Stimulated activated CD4-positive, alpha-beta T cell treated with anti-CD3 and anti-CD28 coated beads, Interleukin-4, amount 100 ng/mL, for 24 hours (primary cell): ENCODE measurements around the gene GATB.

Experiments
- DNase-seq: peaks from one replicate; pipeline ENCODE4 v3.0.0-alpha.2; 2020

The GATB gene

DNA sequence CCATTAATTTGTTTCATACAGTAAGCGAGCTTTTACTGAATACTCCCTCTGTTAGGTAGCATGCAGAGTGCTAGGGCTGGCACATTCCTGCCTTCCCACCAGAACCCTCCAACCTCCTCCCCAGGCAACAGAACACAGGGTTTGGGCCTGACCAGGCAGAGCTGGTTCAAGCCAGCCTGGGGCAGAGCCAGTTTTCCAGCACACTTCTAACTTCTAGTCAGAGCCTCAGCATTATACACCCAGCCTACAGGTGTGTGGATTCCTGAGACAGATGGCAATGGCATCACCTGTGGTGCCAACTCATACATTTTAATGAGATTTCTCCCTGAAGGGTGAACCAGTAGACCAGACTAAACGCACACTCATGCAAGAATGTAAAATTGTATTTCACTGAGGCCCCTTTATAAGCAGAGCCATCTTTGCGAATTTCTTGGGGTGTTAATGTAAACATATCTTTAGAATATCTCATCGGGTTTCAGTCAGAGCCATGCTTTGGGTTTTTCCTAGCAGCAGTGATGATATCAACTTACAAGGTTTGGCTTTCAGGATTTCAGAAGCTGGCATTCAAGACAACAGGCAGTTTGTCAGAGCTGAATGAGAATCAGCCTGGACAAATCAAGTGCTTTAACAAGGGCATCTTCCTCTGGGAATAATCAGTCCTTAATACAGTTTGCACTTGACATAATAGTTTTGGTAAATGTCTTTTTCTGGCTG lies 92.0 kb downstream of the GATB start:
- no peak for DNase-seq

DNA sequence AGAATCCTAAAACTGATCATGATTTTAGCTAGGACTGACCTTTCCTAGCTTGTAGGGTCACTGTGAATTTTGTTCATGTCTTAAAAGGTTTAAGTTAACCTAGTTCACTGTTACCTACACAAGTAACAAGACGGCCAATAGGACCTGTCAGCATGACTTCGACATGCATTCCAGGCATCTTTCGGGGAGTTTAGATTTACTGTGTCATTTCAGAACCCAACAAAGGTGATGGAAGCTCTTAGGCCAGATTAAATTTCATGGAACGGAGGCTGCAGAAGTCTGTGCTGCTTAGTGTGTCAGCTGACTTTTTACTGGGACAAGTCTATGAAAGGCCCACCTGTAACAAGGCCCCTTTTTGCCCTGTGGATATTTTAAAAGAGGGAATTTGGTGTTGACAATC lies 93.1 kb downstream of the GATB start:
- no peak for DNase-seq

DNA sequence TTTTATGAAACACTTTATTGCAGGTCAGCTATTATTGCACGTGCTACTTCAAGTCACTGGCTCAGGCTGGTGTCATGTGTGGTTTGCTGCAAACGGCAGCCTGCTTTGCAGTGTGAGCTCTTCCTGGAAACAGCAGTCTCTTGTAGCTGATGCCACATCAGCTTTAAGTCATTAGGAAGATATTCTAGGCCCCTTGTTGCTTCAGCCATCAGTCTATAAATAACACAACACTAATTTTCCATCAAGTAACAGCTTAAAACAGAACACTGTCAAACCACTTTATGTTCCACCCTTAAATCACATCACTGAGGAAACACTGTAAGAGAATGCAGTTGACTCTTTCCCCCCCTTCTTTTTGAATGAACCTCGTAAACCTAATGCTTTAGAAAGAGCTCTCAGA lies 93.8 kb downstream of the GATB start:
- no peak for DNase-seq

DNA sequence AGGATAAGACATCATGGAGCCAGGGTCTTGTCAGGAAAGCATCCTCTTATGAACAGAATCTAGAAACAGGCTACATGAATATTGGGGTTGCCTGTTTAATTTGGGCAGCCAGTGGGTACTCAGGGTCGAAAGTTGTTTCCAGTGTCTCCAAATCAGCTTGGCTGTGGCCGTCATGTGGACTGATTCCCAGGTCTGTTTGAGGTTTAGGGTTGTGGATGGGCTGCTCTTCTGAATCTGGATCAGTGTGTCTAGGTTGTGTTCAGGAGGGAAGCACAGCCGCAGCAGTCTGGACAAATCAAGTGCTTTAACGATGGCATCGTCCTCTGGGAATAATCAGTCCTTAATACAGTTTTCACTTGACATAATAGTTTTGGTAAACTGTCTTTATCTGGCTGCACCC lies 94.3 kb downstream of the GATB start:
- DNase-seq = no peak

DNA sequence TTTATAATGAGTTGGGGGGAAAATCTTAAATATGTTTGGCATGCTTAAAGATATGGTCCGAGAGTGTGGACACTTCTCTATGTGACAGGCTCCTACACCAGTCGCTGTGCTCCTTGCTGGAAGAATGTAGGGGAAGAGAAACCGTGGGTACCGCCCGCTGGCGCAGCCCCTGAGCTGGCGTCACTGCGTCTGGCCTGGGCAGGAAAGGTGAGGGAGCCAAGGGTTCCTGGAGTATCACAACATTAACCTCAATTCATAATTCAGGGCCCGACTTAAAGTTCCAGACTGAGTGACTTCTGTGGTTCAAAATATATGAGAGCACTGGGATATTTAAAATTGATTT lies 95.1 kb downstream of the GATB start:
- no peak for DNase-seq

DNA sequence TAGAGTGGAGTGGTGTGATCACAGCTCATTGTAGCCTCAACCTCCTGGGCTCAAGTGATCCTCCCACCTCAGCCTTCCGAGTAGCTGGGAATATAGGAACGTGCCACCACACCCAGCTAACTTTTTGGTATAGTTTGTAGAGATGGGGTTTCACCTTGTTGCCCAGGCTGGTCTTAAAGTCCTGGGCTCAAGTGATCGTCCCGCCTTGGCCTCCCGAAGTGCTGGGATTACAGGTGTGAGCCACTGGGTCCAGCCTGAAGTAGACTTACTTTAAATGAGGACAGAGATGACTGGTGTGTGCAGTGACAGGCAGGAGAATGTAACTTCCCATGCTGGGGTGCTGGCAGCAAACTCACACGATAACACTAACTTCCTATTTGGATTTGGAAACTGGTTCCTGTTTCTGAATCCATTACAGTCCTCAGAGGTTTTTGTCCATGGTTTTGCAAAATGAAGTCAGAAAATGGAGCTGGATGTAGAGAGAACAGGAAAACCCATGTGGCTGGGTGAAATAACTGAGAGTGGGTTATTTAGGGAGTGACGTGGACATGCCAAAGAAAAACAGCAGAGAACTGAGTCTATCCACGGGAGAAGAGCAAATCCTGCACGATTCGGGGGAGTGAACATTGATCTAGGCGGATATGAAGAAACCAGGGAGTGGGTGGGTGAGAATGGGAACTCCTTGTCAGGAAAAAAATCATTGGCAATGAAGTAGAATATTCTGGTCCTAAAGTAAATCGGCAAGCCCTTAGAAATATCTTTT lies 95.6 kb downstream of the GATB start:
- no peak for DNase-seq

DNA sequence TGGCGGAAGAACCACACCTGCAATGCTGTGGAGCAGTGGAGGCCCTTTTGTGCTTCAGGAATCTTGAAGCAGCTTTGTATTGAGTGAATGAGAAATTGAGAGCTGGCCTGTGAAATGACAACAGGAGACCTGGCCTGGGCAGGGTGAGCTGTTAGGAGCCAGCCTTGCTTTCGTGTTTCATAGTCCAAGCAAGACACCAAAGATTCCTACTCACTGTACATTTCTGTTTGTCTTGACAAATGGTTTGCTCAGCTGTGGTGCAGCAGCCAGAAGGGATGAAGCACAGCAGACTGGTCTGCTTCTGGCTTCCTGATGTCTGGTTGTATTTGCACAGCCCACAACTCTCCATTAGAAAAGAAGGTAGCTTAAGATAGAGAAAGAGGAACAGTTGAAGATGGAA lies 96.5 kb downstream of the GATB start:
- DNase-seq = no peak

DNA sequence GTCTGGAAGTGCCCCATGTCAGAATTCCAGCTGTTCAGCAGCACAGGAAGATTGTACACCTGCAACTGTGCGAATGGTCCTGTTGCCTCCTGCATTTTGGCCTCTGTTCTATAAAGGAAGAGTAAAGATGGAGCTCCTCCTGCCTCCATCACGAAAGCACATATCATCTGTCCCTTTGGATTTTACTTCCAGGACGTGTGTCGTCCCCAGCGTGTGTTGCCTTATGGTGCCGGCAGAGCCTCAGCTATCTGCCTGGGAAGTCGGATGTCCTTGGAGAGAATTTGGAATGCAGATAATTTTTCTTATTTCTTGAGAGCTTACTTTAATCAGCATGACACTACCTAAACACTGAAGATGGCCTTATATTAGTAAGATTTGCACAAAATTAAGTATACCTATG lies 97.7 kb downstream of the GATB start:
- no peak for DNase-seq

DNA sequence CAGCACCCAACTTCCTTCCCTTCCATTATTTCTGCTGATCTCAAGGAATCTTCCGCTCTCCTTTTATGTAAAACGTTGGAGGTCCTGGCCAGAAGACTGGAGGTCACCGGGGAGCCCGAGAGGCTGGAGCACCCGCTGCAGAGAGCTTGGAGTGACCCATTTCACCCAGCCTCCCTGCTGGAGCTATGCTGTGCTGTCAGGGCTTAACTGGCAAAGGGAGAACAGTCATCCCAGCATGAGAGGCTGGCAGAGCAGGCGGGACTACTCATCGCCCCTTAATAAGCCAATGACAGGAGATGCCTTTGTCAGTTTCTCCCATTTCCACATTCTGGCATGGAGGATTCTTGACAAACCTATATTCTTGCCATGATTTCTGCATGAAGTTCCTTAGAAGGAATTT lies 98.9 kb downstream of the GATB start:
- DNase-seq = no peak

DNA sequence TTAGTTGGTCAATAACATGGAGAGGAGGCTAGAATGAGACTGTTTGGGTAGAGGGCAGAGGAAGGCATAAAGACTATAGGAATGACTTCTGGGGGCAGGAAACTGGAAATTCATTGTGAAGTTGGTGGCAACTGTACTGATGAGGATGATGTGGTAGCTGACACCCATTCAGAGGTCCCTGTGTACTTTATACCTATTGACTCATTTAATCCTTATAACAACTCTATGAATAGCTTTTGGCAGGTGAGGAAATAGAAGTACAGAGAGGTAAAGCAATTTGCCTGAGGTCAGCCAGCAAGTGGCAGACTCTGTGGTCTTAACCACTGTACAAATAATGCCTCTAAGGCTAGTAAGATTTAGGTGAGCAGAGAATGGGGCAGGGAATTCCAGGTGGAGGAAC lies 100.1 kb downstream of the GATB start:
- no peak for DNase-seq

DNA sequence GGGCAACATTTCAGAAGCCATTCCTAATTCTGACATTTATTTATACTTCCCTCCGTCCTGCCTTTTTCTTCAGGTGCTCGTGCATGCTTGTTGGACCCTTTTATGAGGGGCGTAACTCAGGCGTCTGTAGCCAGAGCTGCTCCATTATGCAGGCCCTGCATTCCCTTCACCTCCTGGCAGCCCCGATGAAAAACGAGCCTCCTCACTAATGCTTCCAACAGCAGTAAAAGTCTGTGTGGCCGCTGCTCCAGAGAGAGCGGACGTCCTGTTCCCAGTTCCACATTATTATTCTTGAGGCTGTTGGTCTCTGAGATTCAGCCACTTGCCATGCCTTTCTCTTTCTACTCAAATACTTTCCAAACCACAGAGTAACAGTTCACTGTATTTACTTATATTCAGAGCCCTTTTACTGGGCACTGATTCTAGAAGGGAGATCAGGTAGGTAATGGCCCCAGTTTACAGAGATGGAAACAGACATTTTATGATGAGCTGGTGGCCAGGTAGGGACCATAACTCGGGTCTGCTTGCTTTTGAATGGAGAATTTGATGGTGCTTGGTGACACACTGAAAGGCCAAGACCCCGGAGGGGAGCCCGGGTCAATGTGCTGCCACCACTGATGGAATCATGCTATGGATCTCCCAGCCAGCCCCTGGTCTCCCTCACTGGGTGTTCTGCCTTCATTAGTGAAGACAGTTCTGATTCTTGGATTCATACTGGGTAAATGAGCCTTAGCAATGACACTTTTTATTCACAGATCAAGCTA lies 101.0 kb downstream of the GATB start:
- DNase-seq = no peak

DNA sequence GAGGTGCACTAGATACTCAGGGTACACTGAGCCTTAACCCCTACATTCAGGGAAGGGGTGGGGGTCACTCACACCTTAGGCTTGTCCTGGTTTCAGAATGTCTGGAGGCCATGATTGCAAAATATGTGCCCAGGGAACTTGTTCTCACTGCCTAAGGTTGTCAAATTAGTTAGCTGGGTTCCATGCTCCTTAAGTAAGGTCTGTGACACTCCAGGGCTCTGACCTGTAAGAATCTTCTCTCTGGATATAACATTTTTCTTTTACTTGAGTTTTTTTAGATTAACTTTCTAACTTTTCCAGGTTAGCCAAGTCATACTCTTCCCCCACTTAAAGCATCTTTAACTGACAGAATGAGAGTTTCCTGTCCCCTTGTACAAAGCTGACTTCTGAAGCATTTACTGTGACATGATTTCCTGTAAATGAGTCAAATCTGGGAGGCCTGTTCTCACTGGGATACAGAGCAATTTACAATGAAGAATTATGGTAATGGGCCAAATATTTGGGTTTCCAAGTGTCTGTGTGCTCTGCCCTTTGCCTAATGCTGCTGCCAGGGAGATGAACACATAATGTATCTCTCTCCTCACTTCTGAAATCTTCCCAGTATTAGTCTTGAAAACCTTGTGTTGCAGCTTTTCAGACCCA lies 101.7 kb downstream of the GATB start:
- no peak for DNase-seq

DNA sequence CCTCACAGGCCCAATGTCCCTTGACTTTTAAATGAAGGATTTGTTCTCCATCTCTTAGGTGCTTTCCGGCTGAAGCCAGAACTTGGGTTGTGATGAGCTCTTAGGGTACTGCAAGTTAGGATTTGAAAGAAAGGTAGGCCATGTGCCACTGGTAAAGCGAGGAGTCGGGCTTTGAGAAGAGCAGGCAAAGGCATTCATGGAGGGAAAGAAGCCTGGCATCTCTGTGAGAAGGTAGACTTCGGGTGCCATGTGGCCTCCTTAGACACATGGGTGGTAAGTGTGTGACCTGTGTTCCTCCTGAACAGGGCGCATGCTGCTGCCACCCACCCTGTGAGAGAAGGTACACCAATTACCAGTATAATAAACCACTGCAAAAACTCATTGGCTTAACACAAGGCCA lies 102.9 kb downstream of the GATB start:
- no peak for DNase-seq

DNA sequence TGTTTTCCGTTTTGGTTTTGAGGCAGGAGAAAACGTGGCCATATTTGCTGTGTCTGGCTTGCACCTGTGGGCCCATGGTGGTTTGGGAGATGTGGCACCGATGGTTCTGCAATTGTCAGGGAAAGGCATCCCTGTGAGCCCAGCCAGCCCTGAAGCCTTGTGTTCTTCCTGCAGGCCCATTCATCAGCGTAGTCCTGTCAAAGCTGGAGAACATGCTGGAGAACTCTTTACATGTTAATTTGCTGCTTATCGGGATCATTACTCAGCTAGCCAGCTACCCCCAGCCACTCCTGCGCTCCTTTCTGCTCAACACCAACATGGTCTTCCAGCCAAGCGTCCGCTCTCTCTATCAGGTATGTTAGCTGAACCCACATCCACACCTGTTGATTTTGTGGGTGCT lies 104.7 kb downstream of the GATB start:
- DNase-seq = no peak

DNA sequence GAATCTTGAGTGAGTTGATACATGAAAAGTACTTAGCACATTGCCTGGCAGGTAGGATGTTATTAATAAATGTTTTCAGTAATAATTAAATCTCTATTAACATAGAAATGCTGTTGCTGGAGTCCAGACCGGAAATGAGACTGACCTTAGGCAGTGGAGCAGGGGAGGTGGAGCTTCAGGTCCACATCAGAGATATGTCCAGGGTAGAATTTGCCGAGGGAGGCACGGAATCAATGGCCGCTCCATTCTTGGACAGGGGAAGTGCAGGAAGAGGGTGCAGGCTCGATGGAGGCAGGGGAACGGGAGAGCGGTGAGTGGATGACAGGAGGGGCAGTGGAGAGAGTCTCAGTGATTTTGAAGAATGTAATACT lies 107.3 kb downstream of the GATB start:
- no peak for DNase-seq

DNA sequence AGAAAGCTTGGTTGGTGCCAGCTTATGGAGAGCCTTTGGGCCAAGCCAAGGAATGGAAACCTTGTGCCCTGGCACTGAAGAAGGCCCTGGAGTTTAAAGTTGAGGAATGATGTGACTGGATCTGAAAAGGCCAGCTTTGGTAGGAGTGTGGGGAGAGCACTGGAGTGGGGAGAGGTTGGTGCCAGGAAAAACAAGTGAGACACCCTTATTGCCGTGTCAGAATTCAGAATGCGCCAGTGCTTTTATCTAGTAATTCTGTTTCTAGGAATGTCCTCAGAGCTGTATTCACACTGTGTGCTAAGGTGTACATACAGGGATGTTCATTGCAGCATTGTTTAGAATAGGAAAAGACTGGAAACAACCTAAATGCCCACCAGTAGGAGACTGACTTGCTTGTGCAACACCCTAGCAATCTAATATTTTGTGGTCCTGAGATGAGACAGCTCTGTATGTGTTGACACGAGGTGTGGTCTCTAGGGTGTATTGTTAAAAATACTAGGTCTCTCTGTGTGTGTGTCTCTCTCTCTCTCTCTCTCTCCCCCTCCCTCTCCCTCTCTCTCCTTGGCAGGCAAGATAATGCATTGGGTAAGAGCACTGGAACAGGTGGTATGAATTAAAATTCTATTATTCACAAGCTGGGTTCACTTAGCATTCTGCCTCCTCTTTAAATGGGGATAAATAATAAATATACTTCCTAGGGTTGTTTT lies 107.8 kb downstream of the GATB start:
- DNase-seq = no peak

DNA sequence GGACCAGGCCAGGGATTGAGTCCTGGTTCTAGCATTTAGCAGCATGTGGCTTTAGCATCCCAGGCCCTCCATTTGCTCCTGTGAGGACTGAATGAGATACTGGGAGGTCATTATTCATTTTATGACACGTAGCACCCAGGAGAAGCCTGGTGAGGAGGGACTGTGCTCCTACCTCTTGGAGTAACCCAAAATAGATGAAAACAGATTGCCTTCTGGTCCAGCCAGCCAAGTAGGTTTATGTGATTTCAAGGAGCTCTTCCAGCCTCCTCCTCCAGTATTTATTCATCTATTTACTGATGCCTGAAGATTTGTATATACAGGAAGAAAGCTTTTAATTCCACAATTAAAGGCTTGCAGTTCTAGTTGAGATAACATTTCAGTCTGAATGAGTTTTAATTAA lies 109.3 kb downstream of the GATB start:
- DNase-seq = no peak

DNA sequence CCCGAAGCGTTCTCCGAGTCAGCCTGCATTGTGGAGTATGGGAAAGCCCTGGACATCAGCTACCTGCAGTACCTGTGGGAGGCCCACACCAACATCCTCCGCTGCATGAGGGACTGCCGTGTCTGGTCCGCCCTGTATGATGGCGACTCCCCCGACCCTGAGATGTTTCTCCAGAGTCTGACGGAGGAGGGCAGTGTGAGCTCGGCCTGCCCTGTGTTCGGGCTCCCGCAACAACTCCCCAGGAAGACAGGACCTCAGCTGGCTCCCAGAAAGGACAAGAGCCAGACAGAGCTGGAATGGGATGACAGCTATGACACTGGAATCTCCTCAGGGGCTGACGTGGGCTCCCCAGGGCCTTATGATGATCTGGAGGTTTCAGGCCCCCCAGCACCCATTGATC lies 111.3 kb downstream of the GATB start:
- DNase-seq = no peak

DNA sequence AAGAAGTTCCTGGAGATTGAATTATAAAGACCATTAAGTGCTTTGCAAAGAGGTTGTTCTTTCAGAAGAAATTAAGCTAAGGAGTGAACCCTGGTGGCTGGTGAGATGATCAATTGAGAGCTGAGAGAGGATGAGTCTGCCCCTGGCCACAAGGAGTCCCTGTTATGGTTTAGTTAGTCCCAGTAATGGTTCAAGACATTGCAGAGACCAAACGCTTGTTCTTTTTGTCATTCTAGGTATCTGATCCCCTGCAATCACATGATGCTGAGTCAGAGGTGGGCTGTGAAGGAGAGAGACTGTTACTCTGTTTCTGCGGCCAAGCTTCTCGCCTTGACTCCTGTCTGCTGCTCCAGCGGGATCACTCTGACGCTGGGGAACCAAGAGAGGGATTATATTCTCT lies 114.5 kb downstream of the GATB start:
- no peak for DNase-seq

DNA sequence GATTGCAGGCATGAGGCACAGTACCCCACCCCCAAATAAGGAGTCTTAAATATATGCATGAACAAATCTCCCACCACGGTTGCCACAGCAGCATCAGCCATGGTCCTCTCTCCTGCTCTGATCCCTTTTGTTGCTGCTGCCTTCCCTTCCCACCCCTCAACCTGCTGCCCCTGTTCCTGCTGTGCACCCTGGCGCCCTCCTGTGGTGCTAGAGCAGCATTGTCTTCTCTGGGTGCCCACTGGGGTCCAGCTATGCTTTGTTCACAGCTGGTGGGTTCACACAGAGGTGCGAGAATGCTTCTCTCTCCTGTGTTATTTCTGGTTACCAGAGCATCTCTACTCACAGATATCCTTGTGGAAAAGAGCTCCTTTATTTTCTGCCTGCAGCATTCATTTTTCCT lies 116.2 kb downstream of the GATB start:
- no peak for DNase-seq

DNA sequence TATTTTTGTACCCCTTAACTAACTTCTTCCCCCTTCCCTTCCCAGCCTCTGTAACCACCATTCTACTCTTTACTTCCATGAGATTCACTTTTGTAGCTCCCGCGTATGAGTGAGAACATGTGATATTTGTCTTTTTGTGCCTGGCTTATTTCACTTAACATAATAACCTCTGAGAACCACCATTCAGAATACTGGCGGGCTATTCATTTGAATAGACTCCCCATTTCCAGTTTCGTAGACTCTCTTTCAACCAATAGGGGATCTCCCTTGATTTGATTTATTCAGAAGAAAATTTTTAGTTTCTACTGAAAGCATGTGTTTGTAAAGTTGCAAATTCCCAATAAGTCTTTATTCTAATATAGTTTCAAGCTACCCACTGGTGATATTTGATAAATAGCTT lies 117.2 kb downstream of the GATB start:
- no peak for DNase-seq

DNA sequence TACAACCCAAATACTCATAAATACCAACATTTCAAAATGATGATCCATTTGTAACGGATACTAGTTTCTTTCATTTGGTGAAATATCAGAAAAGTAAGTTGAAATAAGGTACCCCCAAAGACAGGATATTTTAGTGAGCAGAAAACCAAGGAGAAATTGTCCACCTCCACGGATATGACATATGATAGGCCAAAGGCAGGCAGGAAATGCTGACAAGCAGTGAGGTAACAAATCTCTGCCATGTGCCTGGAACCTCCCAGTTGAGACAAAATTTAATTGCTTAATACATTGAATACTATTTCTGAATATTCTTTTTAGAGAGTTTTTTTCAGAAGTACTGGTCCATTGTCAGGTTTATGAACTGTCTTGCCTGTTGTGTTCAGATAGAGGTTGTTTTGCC lies 118.8 kb downstream of the GATB start:
- DNase-seq = no peak

DNA sequence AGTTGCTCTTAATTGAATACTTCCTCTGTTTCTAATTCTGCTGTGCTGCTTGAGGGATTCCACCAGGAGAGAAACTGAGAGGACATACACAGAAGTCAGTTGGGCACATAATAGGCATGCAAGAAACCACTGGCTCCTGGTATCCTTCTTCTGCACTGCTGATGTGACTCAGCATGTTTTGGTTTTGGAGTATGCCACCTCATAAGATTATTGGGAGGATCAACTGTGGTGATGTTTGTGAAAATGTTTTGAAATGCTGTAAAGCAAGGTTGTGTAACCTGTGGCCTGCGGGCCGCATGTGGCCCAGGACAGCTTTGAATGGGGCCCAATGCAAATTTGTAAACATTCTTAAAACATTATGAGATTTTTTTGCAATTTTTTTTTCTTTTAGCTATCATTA lies 119.6 kb downstream of the GATB start:
- no peak for DNase-seq
